ENCODE results near the gene ITPK1.

GRCh38 chr14:93121030-93121834, 5.5 kb upstream of the ITPK1 start:
- TF ChIP-seq CTCF (IDR thresholded peaks at IDR 0.05; ENCODE audit: borderline replicate concordance, extremely low read depth, low read length, poor library complexity, severe bottlenecking) (no peak), EZH2 (IDR thresholded peaks at IDR 0.05; ENCODE audit: borderline replicate concordance, low read depth, low read length, severe bottlenecking) (no peak)

Measured in DND-41 (cell line).